Muscle layer of colon (tissue), 2 donors: Measurements from ENCODE around the gene LYRM2.

ENCODE experiments used
- H3K27ac ChIP-seq: one replicate; pipeline ENCODE4 v1.7.0; 2013; ENCODE audit warnings: low read depth, mild to moderate bottlenecking, low read length, moderate library complexity
- H3K27me3 ChIP-seq, 2 donors: one replicate each; pipeline ENCODE4 v1.7.0; 2013; ENCODE audit warnings: low read length in 2 of 2, mild to moderate bottlenecking in 2 of 2; ENCODE audit not compliant: insufficient read depth in 2 of 2, control insufficient read depth in 1 of 2
- H3K36me3 ChIP-seq: one replicate; pipeline ENCODE4 v1.7.0; 2013; ENCODE audit warnings: mild to moderate bottlenecking, low read length; ENCODE audit not compliant: insufficient read depth
- H3K4me1 ChIP-seq: one replicate; pipeline ENCODE4 v1.7.0; 2013; ENCODE audit warnings: mild to moderate bottlenecking, low read length; ENCODE audit not compliant: insufficient read depth
- H3K4me3 ChIP-seq, 2 donors: one replicate each; pipeline ENCODE4 v1.7.0; 2013; ENCODE audit warnings: low read length in 2 of 2, low read depth in 1 of 2, mild to moderate bottlenecking in 1 of 2, moderate library complexity in 1 of 2
- H3K9ac ChIP-seq: one replicate; pipeline ENCODE4 v1.7.0; 2013; ENCODE audit warnings: low read length
- H3K9me3 ChIP-seq: one replicate; pipeline ENCODE4 v1.7.0; 2013; ENCODE audit warnings: mild to moderate bottlenecking, low read length
- donor health status: abdominal sarcoma.
- donor health status: Adenocarcinoma of cecum.

LYRM2 gene

GRCh38 chr6:89567630-89568390 is 70.7 kb downstream of the LYRM2 start:
- Histone ChIP-seq H3K27ac (no peak overlapping the region), H3K36me3 (no peaks in the 10 kb centered on the region), H3K9me3 (no peaks in the 10 kb centered on the region), H3K4me1 (peaks cover 11% of the 10 kb centered on the region), H3K27me3 (no peaks in the 10 kb centered on the region), H3K4me3 (no peak overlapping the region), H3K9ac (no peak overlapping the region)

GRCh38 chr6:89566930-89567629 is 71.5 kb downstream of the LYRM2 start:
- no peak overlapping the region for H3K27ac ChIP-seq

GRCh38 chr6:89566008-89566800 is 72.3 kb downstream of the LYRM2 start:
- no peak overlapping the region for H3K9ac ChIP-seq
- H3K27me3 ChIP-seq, result no peaks in the 10 kb centered on the region
- H3K9me3 ChIP-seq, result no peaks in the 10 kb centered on the region
- H3K4me3 ChIP-seq, result no peak overlapping the region
- H3K27ac ChIP-seq, result no peak overlapping the region
- no peaks in the 10 kb centered on the region for H3K36me3 ChIP-seq
- H3K4me1 ChIP-seq, result peaks cover 11% of the 10 kb centered on the region

More at GRCh38 chr6:89566930-89567629, 71.5 kb downstream of the LYRM2 start:
- H3K4me3 ChIP-seq, result no peak overlapping the region
- H3K36me3 ChIP-seq, result no peaks in the 10 kb centered on the region
- H3K9me3 ChIP-seq, result no peaks in the 10 kb centered on the region
- H3K9ac ChIP-seq, result no peak overlapping the region
- peaks cover 11% of the 10 kb centered on the region for H3K4me1 ChIP-seq
- H3K27me3 ChIP-seq, result no peaks in the 10 kb centered on the region

- Histone ChIP-seq H3K9ac (no peak overlapping the region), H3K4me3 (no peak overlapping the region), H3K4me1 (peaks cover 11% of the 10 kb centered on the region), H3K27me3 (no peaks in the 10 kb centered on the region), H3K36me3 (no peaks in the 10 kb centered on the region), H3K27ac (no peak overlapping the region), H3K9me3 (no peaks in the 10 kb centered on the region)
These were observed 73.7 kb downstream of the LYRM2 start for GRCh38 chr6:89564752-89565427.

- no peak overlapping the region for H3K4me3 ChIP-seq
- no peak overlapping the region for H3K27ac ChIP-seq
- peaks cover 11% of the 10 kb centered on the region for H3K4me1 ChIP-seq
- no peaks in the 10 kb centered on the region for H3K9me3 ChIP-seq
- H3K27me3 ChIP-seq, result no peaks in the 10 kb centered on the region
- H3K36me3 ChIP-seq, result no peaks in the 10 kb centered on the region
- H3K9ac ChIP-seq, result no peak overlapping the region
These were observed 74.7 kb downstream of the LYRM2 start for GRCh38 chr6:89563866-89564265.

GRCh38 chr6:89562093-89562973 is 76.2 kb downstream of the LYRM2 start:
- Histone ChIP-seq H3K36me3 (no peaks in the 10 kb centered on the region), H3K4me1 (peaks cover 11% of the 10 kb centered on the region), H3K9ac (no peak overlapping the region), H3K27me3 (no peaks in the 10 kb centered on the region), H3K9me3 (no peaks in the 10 kb centered on the region), H3K27ac (no peak overlapping the region), H3K4me3 (peak overlapping the region in 1 of 2 donors; percentile 34)

- no peaks in the 10 kb centered on the region for H3K27me3 ChIP-seq
- no peak overlapping the region for H3K9ac ChIP-seq
These were observed 79.1 kb downstream of the LYRM2 start for GRCh38 chr6:89559487-89559886.

GRCh38 chr6:89555806-89556205 is 82.7 kb downstream of the LYRM2 start:
- Histone ChIP-seq H3K4me1 (no peaks in the 10 kb centered on the region), H3K27me3 (no peaks in the 10 kb centered on the region), H3K36me3 (no peaks in the 10 kb centered on the region), H3K4me3 (no peak overlapping the region), H3K9me3 (no peaks in the 10 kb centered on the region), H3K9ac (no peak overlapping the region), H3K27ac (no peak overlapping the region)

More at GRCh38 chr6:89559487-89559886, 79.1 kb downstream of the LYRM2 start:
- H3K4me1 ChIP-seq, result peaks cover 2% of the 10 kb centered on the region
- H3K36me3 ChIP-seq, result no peaks in the 10 kb centered on the region
- no peaks in the 10 kb centered on the region for H3K9me3 ChIP-seq
- H3K27ac ChIP-seq, result no peak overlapping the region
- H3K4me3 ChIP-seq, result no peak overlapping the region

- no peak overlapping the region for H3K4me3 ChIP-seq
- no peaks in the 10 kb centered on the region for H3K27me3 ChIP-seq
- no peaks in the 10 kb centered on the region for H3K4me1 ChIP-seq
- H3K27ac ChIP-seq, result no peak overlapping the region
- H3K36me3 ChIP-seq, result no peaks in the 10 kb centered on the region
- no peak overlapping the region for H3K9ac ChIP-seq
- H3K9me3 ChIP-seq, result no peaks in the 10 kb centered on the region
These were observed 83.5 kb downstream of the LYRM2 start for GRCh38 chr6:89555031-89555430.

- H3K27ac ChIP-seq, result no peak overlapping the region
- no peaks in the 10 kb centered on the region for H3K36me3 ChIP-seq
- no peak overlapping the region for H3K9ac ChIP-seq
- no peaks in the 10 kb centered on the region for H3K27me3 ChIP-seq
- H3K4me3 ChIP-seq, result no peak overlapping the region
- no peaks in the 10 kb centered on the region for H3K4me1 ChIP-seq
- H3K9me3 ChIP-seq, result no peaks in the 10 kb centered on the region
These were observed 84.4 kb downstream of the LYRM2 start for GRCh38 chr6:89554106-89554505.
